Measurements from ENCODE around the gene ADGRE3.

The ADGRE3 gene

GRCh38 chr19:14674764-14675163 lies at the start of gene ADGRE3:
Gene ADGRE3, minus strand, starts transcription at chr19:14674844. Its CDS starts 74 bp downstream, at chr19:14674770.
- DNase-seq: no peak

- no peak for DNase-seq
Observed at GRCh38 chr19:14722127-14722526, 47.5 kb upstream of the ADGRE3 start.

GRCh38 chr19:14719162-14719561 lies 44.5 kb upstream of the ADGRE3 start:
- no peak for DNase-seq

GRCh38 chr19:14718522-14719116 lies 44.0 kb upstream of the ADGRE3 start:
- no peak for DNase-seq

GRCh38 chr19:14715841-14716240 lies 41.2 kb upstream of the ADGRE3 start:
- no peak for DNase-seq

GRCh38 chr19:14704450-14704849 lies 29.8 kb upstream of the ADGRE3 start:
- no peak for DNase-seq

- no peak for DNase-seq
Observed at GRCh38 chr19:14703833-14704232, 29.2 kb upstream of the ADGRE3 start.

- no peak for DNase-seq
Observed at GRCh38 chr19:14700711-14701375, 26.2 kb upstream of the ADGRE3 start.

- no peak for DNase-seq
Observed at GRCh38 chr19:14699641-14700040, 25.0 kb upstream of the ADGRE3 start.

GRCh38 chr19:14695471-14695870 lies 20.8 kb upstream of the ADGRE3 start:
- no peak for DNase-seq

- DNase-seq: no peak
Observed at GRCh38 chr19:14694641-14695266, 20.1 kb upstream of the ADGRE3 start.

GRCh38 chr19:14689598-14690503 lies 15.2 kb upstream of the ADGRE3 start, which contains the start of gene ZNF333:
Gene ZNF333, plus strand, starts transcription at chr19:14690048. Its CDS starts 3,444 bp downstream, at chr19:14693492.
- DNase-seq: peak; percentile 94

- no peak for DNase-seq
Observed at GRCh38 chr19:14686411-14686810, 11.8 kb upstream of the ADGRE3 start.

GRCh38 chr19:14683439-14683838 lies 8.8 kb upstream of the ADGRE3 start:
- no peak for DNase-seq

GRCh38 chr19:14682084-14682483 lies 7.4 kb upstream of the ADGRE3 start:
- no peak for DNase-seq

GRCh38 chr19:14678199-14678598 lies 3.6 kb upstream of the ADGRE3 start:
- no peak for DNase-seq

GRCh38 chr19:14677464-14677863 lies 2.8 kb upstream of the ADGRE3 start:
- no peak for DNase-seq

- DNase-seq: no peak
Observed at GRCh38 chr19:14676762-14677161, 2.1 kb upstream of the ADGRE3 start.

- DNase-seq: no peak
Observed at GRCh38 chr19:14673088-14673487, 1.6 kb downstream of the ADGRE3 start.

GRCh38 chr19:14672188-14672872 lies 2.3 kb downstream of the ADGRE3 start:
- DNase-seq: no peak

GRCh38 chr19:14670408-14670807 lies 4.2 kb downstream of the ADGRE3 start:
- no peak for DNase-seq

- DNase-seq: no peak
Observed at GRCh38 chr19:14669940-14670339, 4.7 kb downstream of the ADGRE3 start.

All from activated CD4-positive, alpha-beta T cell treated with anti-CD3 and anti-CD28 coated beads for 1 hour (primary cell).